Peyer's patch (tissue), 4 donors: Measurements from ENCODE around the gene DMPK.

Experiments used
- POLR2A ChIP-seq, 2 donors: fragments of 450-650 bp; IDR thresholded peaks; one replicate each; pipeline ENCODE4 v1.5.1; 2017; ENCODE audit warnings: antibody characterized with exemption in 2 of 2, mild to moderate bottlenecking in 2 of 2, moderate library complexity in 2 of 2
- TF ChIP-seq, protein P1 (sequence below), 6 experiments: fragments of 450-650 bp in 4 of 6; fragments of 200-600 bp in 2 of 6; sonication (generic) in 1 of 6; IDR thresholded peaks; one replicate each; pipeline ENCODE4 v1.5.1; 2017 to 2019; ENCODE audit warnings: antibody characterized with exemption in 6 of 6, mild to moderate bottlenecking in 3 of 6, moderate library complexity in 1 of 6

DNA sequence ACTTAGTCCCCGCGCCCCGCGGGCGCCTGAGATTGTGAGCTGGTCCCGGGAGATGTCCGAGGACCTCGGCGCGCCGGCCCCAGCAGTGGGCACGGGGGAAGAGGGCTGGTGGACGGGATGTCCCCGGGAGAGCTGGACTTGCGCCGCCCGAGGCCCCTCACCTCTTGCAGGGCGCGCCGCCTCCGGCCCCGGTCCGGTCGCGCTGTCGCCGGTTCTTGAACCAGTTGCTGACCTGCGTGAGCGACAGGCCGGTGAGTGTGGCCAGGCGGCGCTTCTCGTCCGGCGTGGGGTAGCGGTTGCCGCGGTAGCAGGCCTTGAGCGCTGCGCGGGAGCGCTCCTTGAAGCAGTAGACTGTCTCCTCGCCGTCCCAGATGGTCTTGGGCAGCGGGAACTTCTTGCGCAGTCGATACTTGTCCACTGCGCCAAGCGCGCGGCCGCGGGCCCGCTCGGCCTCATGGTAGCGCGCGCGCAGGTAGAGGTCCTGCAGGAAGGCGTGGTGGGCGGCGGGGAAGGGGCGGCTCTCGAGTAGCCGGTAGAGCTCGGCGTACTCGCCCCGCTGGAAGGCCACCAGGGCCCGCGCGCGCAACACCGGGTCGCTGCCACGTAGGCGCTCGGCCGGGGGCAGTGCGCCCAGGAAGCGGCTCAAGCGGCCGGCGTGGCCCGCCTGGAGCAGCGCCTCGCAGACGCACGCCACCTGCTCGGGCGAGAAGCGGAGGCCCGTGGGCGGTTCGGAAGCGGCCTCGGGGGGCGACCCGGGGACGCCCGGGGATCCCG is 14.2 kb downstream of the DMPK start:
- no peak for TF ChIP-seq POLR2A (IDR thresholded peaks at IDR 0.05)
- TF ChIP-seq, protein P1, sequence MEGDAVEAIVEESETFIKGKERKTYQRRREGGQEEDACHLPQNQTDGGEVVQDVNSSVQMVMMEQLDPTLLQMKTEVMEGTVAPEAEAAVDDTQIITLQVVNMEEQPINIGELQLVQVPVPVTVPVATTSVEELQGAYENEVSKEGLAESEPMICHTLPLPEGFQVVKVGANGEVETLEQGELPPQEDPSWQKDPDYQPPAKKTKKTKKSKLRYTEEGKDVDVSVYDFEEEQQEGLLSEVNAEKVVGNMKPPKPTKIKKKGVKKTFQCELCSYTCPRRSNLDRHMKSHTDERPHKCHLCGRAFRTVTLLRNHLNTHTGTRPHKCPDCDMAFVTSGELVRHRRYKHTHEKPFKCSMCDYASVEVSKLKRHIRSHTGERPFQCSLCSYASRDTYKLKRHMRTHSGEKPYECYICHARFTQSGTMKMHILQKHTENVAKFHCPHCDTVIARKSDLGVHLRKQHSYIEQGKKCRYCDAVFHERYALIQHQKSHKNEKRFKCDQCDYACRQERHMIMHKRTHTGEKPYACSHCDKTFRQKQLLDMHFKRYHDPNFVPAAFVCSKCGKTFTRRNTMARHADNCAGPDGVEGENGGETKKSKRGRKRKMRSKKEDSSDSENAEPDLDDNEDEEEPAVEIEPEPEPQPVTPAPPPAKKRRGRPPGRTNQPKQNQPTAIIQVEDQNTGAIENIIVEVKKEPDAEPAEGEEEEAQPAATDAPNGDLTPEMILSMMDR (IDR thresholded peaks at IDR 0.05): no peak
